Activated CD4-positive, alpha-beta T cell treated with anti-CD3 and anti-CD28 coated beads for 36 hours (primary cell): ENCODE data around the gene PUS3. TPM values are rescaled to one million over a fixed set of nuclear protein-coding genes. Genes with fewer than 3 reads are reported as not detected.

Source experiments
- ATAC-seq: fragments of 200-7000 bp; cut with Tn5 transposase; one replicate; pipeline ENCODE4 v1.10.0; 2021; ENCODE audit warnings: mild to moderate bottlenecking, moderate library complexity
- CTCF ChIA-PET: fragments of 350-600 bp; sonication (Branson Sonifier 250); formaldehyde crosslinking; loops from one replicate; lab custom pipeline; 2021; ENCODE audit warnings: antibody characterized with exemption; lab: Charles Lee
- POLR2A ChIA-PET: fragments of 350-600 bp; sonication (Branson Sonifier 250); formaldehyde crosslinking; loops from one replicate; lab custom pipeline; 2021; ENCODE audit warnings: antibody characterized with exemption, inconsistent platforms; lab: Charles Lee
- DNase-seq: peaks from one replicate; pipeline ENCODE4 v3.0.0-alpha.2; 2020
- H3K27ac Mint-ChIP-seq: one replicate; pipeline ENCODE4 v1.8.0; 2021; ENCODE audit warnings: mixed read lengths
- H3K27me3 Mint-ChIP-seq: one replicate; pipeline ENCODE4 v1.8.0; 2021; ENCODE audit warnings: mixed read lengths
- H3K36me3 Mint-ChIP-seq: one replicate; pipeline ENCODE4 v1.8.0; 2021; ENCODE audit warnings: low read depth, mixed read lengths
- H3K4me1 Mint-ChIP-seq: one replicate; pipeline ENCODE4 v1.8.0; 2021; ENCODE audit warnings: mixed read lengths
- H3K4me3 Mint-ChIP-seq: one replicate; pipeline ENCODE4 v1.8.0; 2021; ENCODE audit warnings: mild to moderate bottlenecking, moderate library complexity, mixed read lengths
- H3K9me3 Mint-ChIP-seq: one replicate; pipeline ENCODE4 v1.8.0; 2021; ENCODE audit warnings: low read depth, mixed read lengths
- intact Hi-C, 2 experiments: fragments of 100-400 bp; cut with DNase I in 1 of 2; cut with micrococcal nuclease in 1 of 2; formaldehyde crosslinking; loops; one replicate each; pipeline versions ENCODE4 v1.14.2 to v1.15.1; 2022 to 2024; cut with DNase I, micrococcal nuclease
- total RNA-seq, 2 experiments: library from RNA; stranded (reverse); gene quantifications; one replicate each; pipeline ENCODE4 v1.2.3, GENCODE V29; 2021

The PUS3 gene
- total RNA-seq, 2 experiments from 2014 or later: 14.3 to 19.9 TPM

DNA sequence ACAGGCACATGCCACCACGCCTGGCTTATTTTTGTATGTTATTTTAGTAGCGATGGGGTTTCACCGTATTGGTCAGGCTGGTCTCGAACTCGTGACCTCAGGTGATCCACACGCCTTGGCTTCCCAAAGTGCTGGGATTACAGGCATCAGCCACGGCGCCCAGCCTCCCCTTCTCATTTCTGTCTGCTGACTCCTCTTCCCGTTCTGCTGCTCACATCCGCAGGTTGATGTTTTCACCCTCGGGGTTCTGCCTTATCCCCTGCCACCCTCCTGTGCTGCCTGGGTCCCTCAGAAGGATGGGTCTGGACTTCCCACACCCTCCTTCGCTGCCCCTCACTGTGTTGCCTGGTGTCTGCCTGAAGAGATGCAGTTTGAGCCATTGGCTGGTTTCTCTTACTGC, 23.7 kb upstream of the PUS3 start:
- Mint-ChIP-seq H3K27me3 (peaks cover 10% of the 10 kb centered on the region), H3K36me3 (no peaks in the 10 kb centered on the region), H3K9me3 (no peaks in the 10 kb centered on the region), H3K27ac (no peak overlapping the region), H3K4me1 (no peaks in the 10 kb centered on the region), H3K4me3 (no peak overlapping the region)
- POLR2A ChIA-PET: no interaction called here
- CTCF ChIA-PET: no interaction called here
- intact Hi-C loops: loop anchor here in 1 of 2 experiments (10.0 kb wide), 1 partner anchor 188 kb away; no protein-coding TSS in a partner anchor
- DNase-seq (no peak), ATAC-seq (no peak)

DNA sequence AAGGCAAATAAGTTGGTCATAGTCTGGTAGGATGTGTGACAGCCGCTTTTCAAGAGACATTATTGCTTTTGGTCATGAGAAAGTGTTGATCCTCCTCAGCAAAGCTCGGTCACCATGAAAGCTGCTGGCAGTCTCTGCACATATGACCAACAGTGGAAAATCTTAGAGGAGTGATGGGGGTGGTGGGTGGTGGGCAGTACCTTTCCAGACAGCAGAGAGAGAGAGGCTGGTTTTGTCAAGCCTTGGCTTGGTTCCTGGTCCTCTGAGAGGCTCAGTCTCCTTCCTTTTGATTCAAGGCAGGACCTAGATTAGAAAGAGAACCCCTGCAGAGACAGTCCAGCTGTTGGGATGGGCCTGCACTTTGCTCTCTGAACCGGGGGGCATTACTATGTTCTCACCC, 22.8 kb upstream of the PUS3 start:
- ChIA-PET CTCF (interaction anchor here (0.7 to 5.4 kb wide), 3 partner anchors 16 to 268 kb away, joined by 3 to 41 read pairs (median 4); partner anchors contain the start of gene PUS3), POLR2A (no interaction called here)
- ATAC-seq: no peak
- Mint-ChIP-seq H3K36me3 (no peaks in the 10 kb centered on the region), H3K9me3 (no peaks in the 10 kb centered on the region), H3K4me1 (no peaks in the 10 kb centered on the region), H3K27ac (no peak overlapping the region), H3K27me3 (peaks cover 10% of the 10 kb centered on the region), H3K4me3 (no peak overlapping the region)
- intact Hi-C loops: loop anchor here in 1 of 2 experiments (10.0 kb wide), 1 partner anchor 189 kb away; no protein-coding TSS in a partner anchor
- no peak for DNase-seq

DNA sequence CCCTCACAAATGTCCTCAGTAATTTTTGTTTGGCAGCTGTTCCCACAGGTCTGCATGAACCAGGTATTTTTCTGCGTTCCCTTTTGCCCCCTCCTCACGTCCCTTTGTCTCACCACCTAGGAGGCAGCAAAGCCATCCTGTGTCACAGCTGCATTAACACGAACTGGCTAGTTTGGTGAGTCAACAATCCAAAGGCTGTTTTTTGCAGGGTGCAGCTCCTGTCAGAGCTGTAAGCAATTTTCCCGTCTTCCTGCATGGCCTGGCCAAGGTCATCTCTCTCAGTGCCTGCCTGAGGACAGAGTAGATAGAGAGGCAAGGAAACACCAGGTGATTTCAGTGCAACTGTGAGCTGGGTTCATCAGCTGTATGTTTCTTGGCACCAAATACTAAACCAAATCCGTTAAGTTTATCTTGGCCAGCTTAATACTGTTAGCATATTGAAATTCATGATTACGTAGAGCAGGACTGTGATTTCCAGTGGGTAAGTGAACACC, 22.3 kb upstream of the PUS3 start:
- intact Hi-C loops: loop anchor here in 1 of 2 experiments (10.0 kb wide), 1 partner anchor 190 kb away; no protein-coding TSS in a partner anchor
- CTCF ChIA-PET: interaction anchor here (0.6 to 5.4 kb wide), 4 partner anchors 16 to 268 kb away, joined by 3 to 41 read pairs (median 4); partner anchors contain the start of gene PUS3
- POLR2A ChIA-PET: no interaction called here
- Mint-ChIP-seq H3K4me1 (no peaks in the 10 kb centered on the region), H3K9me3 (no peaks in the 10 kb centered on the region), H3K36me3 (no peaks in the 10 kb centered on the region), H3K27me3 (peaks cover 10% of the 10 kb centered on the region), H3K4me3 (no peak overlapping the region), H3K27ac (no peak overlapping the region)
- DNase-seq: no peak
- ATAC-seq: no peak

DNA sequence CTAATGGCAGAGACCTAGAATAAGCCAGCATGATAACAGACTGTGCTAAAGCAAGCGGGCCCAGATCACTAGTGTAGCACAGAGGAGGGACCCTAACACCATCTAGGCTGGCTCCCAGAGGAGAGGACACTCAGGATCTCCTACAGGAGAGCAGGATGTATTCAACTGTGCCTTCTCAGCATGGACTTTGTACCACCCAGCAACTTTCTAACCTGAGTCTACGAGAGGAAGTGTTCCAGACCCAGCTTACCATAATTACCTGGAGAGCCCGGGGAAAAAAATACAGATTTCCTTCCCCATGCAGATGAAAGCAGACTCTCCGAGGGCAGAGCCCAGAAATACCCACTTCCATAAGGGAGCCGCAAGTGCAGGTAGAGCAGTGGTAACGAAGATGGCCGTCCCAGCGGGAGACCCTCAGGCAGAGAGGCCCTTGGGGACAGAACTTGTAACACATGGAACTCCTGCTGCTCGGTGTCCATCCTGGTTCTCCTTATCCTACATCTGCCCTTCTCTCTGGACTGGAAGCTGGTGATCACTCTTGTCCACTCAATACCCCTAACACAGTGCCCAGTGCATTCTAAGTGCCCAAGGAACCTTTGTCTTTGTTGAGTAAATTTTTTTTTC, 21.5 kb upstream of the PUS3 start:
- Mint-ChIP-seq H3K9me3 (no peaks in the 10 kb centered on the region), H3K4me1 (no peaks in the 10 kb centered on the region), H3K27ac (no peak overlapping the region), H3K4me3 (no peak overlapping the region), H3K27me3 (peaks cover 11% of the 10 kb centered on the region), H3K36me3 (no peaks in the 10 kb centered on the region)
- no peak for DNase-seq
- ChIA-PET CTCF (interaction anchor here (0.6 to 5.4 kb wide), 4 partner anchors 17 to 274 kb away, joined by 4 to 41 read pairs (median 8); no protein-coding TSS in a partner anchor), POLR2A (no interaction called here)
- ATAC-seq: no peak
- intact Hi-C loops: loop anchor here in 1 of 2 experiments (10.0 kb wide), 1 partner anchor 190 kb away; no protein-coding TSS in a partner anchor

DNA sequence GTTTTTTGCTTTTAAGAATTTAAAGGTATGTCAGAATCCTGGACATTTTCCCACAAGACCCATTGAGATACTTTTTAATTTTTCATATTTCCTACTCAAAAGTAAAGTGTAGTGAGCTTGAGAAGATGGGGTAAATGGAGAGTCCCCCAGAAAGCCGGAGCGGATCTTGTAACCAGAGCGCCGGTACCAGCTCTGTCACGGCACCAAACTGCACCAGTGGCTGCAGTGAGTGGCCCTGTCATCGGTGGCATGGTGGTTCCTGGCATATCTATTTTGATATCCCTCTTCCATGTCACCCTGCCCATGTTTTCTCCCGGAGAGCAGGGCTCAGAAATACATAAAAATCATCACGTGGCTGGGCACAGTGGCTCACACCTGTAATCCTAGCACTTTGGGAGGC, 20.6 kb upstream of the PUS3 start:
- Mint-ChIP-seq H3K36me3 (no peaks in the 10 kb centered on the region), H3K27ac (no peak overlapping the region), H3K4me1 (no peaks in the 10 kb centered on the region), H3K27me3 (peaks cover 14% of the 10 kb centered on the region), H3K4me3 (no peak overlapping the region), H3K9me3 (no peaks in the 10 kb centered on the region)
- POLR2A ChIA-PET: interaction anchor here (0.6 kb wide), 1 partner anchor 155 kb away, joined by 3 read pairs; no protein-coding TSS in a partner anchor
- DNase-seq: no peak
- CTCF ChIA-PET: interaction anchor here (0.7 to 5.4 kb wide), 7 partner anchors 14 to 639 kb away, joined by 3 to 41 read pairs (median 4); no protein-coding TSS in a partner anchor
- ATAC-seq: no peak
- intact Hi-C loops: loop anchor here (1.0 to 10.0 kb wide), 4 partner anchors 191 to 557 kb away; no protein-coding TSS in a partner anchor

DNA sequence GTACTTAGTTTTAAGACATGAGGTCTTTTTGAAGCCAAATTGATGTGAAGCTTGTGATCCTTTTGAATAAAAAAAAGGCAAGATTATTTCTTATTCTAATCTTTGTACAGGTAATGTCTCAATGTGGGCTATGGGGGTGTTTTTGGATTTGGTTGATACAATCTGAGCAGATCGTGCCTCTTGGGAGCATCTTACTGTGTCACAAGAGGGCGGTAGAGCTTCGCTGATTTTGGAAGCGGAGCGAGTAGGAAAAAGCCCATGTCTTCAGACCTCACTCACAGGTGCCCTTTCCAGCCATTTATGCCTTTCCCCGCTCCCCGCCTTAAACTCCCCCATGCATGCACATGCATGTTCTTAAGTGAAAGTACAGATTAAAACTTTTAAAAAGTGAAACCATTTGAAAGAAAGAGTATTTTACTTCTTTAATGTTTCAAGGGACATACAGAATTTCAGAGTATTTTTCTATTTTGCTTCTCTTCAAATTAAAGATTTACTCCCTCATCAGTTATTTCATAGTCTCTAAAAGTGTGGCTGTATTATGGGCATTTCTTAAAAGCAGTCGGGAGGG, 20.1 kb upstream of the PUS3 start:
- H3K4me1 Mint-ChIP-seq: no peaks in the 10 kb centered on the region
- peak; percentile 74 for DNase-seq
- ChIA-PET CTCF (interaction anchor here (0.6 to 5.4 kb wide), 12 partner anchors 9 to 1853 kb away, joined by 3 to 41 read pairs (median 4); no protein-coding TSS in a partner anchor), POLR2A (interaction anchor here (0.6 kb wide), 1 partner anchor 155 kb away, joined by 3 read pairs; no protein-coding TSS in a partner anchor)
- no peak overlapping the region for H3K4me3 Mint-ChIP-seq
- no peak overlapping the region for H3K27ac Mint-ChIP-seq
- H3K36me3 Mint-ChIP-seq: no peaks in the 10 kb centered on the region
- peak; percentile 87 for ATAC-seq
- intact Hi-C loops: loop anchor here (1.0 to 10.0 kb wide), 4 partner anchors 192 to 558 kb away; no protein-coding TSS in a partner anchor
- no peaks in the 10 kb centered on the region for H3K9me3 Mint-ChIP-seq
- H3K27me3 Mint-ChIP-seq: peaks cover 14% of the 10 kb centered on the region

DNA sequence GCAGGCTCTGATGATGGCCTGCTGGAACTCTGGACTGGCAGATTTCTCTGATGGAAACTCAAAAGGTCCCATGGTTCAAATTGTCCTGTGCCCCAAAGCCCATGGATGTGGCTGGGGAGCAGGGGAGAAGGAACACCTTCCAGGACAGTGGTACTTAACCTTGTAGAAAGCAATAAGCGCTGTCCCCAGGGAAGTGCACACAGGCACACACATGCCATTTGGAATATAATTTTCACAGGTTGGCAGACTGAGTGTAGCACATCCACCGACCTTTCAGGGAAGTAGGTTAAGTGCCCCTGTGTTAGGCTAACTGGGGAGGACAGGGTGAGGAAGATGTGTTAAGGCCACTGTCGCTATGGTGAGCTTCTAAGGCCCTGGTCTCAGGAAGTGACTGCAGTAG, 19.1 kb upstream of the PUS3 start:
- no peaks in the 10 kb centered on the region for H3K36me3 Mint-ChIP-seq
- no peak overlapping the region for H3K27ac Mint-ChIP-seq
- intact Hi-C loops: loop anchor here (2.0 to 10.0 kb wide), 2 partner anchors 193 to 559 kb away; no protein-coding TSS in a partner anchor
- no peak overlapping the region for H3K4me3 Mint-ChIP-seq
- no peak for ATAC-seq
- ChIA-PET POLR2A (no interaction called here), CTCF (interaction anchor here (1.0 to 5.4 kb wide), 3 partner anchors 11 to 432 kb away, joined by 3 to 41 read pairs (median 6); no protein-coding TSS in a partner anchor)
- H3K4me1 Mint-ChIP-seq: no peaks in the 10 kb centered on the region
- H3K9me3 Mint-ChIP-seq: no peaks in the 10 kb centered on the region
- H3K27me3 Mint-ChIP-seq: peaks cover 17% of the 10 kb centered on the region
- DNase-seq: no peak

DNA sequence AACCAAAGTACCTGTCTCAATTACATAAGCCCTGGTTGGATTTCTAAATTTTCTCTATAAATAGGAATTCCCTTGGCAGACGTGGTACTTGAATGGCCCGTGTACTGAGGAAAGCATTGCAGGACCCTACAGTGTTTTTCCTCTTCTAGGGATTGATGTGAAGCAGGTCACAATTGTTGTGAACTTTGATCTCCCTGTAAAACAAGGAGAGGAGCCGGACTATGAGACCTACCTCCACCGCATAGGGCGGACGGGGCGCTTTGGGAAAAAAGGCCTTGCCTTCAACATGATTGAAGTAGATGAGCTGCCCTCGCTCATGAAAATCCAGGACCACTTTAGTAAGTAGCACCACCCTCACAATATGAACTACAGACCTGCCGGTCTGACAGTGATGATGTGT, 18.0 kb upstream of the PUS3 start:
- no peak for DNase-seq
- H3K36me3 Mint-ChIP-seq: no peaks in the 10 kb centered on the region
- POLR2A ChIA-PET: no interaction called here
- H3K9me3 Mint-ChIP-seq: no peaks in the 10 kb centered on the region
- CTCF ChIA-PET: interaction anchor here (0.6 to 5.4 kb wide), 4 partner anchors 10 to 522 kb away, joined by 3 to 41 read pairs (median 3); no protein-coding TSS in a partner anchor
- intact Hi-C loops: loop anchor here in 1 of 2 experiments (10.0 kb wide), 1 partner anchor 194 kb away; no protein-coding TSS in a partner anchor
- no peak for ATAC-seq
- H3K27ac Mint-ChIP-seq: no peak overlapping the region
- no peaks in the 10 kb centered on the region for H3K4me1 Mint-ChIP-seq
- no peak overlapping the region for H3K4me3 Mint-ChIP-seq
- H3K27me3 Mint-ChIP-seq: peaks cover 15% of the 10 kb centered on the region

DNA sequence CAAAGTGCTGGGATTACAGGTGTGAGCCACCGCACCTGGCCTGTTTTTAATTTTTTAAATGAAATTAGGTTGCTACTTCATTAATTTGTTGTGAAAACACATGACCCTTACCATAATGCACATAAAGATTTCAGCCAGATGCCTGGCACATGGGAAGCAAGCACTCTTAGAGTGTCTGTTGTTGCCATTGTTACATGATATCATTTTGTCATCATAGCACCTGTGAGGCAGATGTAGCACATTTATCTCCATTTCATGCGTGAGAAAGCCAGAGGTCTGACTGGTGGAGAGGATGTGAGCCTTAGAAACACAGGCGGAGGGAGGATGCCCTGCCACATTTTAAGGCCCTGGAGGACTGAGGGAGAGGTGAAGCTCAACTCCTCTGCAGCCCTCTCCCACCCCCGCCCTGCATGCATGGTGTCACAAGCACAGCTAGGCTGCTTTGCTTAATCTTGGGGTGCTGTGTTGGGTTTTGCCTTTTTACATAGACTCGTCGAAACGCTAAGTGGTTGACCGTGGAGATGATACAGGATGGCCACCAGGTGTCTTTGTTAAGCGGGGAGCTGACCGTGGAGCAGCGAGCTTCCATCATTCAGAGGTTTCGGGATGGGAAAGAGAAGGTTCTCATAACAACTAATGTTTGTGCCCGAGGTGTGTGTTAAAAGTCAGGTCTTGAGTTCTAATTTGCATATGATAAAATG, 15.3 kb upstream of the PUS3 start:
- ChIA-PET CTCF (interaction anchor here (0.6 to 1.2 kb wide), 4 partner anchors 195 to 441 kb away, joined by 3 to 7 read pairs (median 3); no protein-coding TSS in a partner anchor), POLR2A (no interaction called here)
- Mint-ChIP-seq H3K27me3 (peaks cover 18% of the 10 kb centered on the region), H3K27ac (no peak overlapping the region), H3K4me3 (no peak overlapping the region), H3K36me3 (no peaks in the 10 kb centered on the region), H3K9me3 (no peaks in the 10 kb centered on the region), H3K4me1 (no peaks in the 10 kb centered on the region)
- DNase-seq (no peak), ATAC-seq (no peak)
- intact Hi-C loops: no loop called here

DNA sequence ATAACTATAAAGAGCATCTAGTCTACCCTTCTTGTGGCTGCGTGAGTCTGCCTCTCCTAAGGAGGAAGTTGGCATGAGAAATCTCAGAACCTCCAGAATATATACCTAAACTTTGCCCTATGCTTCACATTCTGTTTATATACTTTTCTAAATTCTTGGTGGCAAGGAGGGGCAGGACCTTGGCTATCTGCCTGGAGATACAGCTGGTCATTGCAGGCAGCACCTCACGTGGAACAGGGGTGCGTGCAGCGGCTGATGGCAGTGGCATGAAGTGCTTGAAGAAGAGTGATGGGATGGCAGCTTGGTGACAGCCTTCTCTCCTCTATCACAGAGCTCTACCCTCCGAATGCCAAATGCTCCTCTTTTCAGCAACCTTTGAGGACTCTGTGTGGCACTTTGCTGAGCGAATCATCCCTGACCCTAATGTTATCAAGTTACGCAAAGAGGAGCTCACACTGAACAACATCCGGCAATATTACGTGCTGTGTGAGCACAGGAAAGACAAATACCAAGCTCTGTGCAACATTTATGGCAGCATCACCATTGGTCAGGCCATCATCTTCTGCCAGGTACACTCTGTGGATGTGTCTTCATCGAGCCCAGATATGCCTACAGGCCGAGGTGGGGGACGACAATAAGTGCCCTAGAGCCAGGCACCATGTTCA, 13.8 kb upstream of the PUS3 start:
- Mint-ChIP-seq H3K9me3 (no peaks in the 10 kb centered on the region), H3K4me1 (no peaks in the 10 kb centered on the region), H3K4me3 (no peak overlapping the region), H3K36me3 (no peaks in the 10 kb centered on the region), H3K27me3 (peaks cover 24% of the 10 kb centered on the region), H3K27ac (no peak overlapping the region)
- POLR2A ChIA-PET: no interaction called here
- DNase-seq (no peak), ATAC-seq (no peak)
- CTCF ChIA-PET: interaction anchor here (0.5 kb wide), 1 partner anchor 277 kb away, joined by 3 read pairs; no protein-coding TSS in a partner anchor
- intact Hi-C loops: no loop called here
